ENCODE results near the gene KCNQ1OT1. TPM values are rescaled to one million over a fixed set of nuclear protein-coding genes. Genes with fewer than 3 reads are reported as not detected.

The KCNQ1OT1 gene
- total RNA-seq, 4 donors from 2014 or later: 6.3 to 8.0 (median 7.7) TPM

GRCh38 chr11:2651054-2651617 is 48.7 kb downstream of the KCNQ1OT1 start:
- Histone ChIP-seq H3K9me3 (peaks cover 0 to 99% (median 22%) of the 10 kb centered on the region in 4 donors), H3K36me3 (no peaks in the 10 kb centered on the region), H3K4me3 (no peak overlapping the region), H3K27me3 (no peaks in the 10 kb centered on the region), H3K27ac (no peak overlapping the region), H3K4me1 (peaks cover 0 to under 1% (median 0%) of the 10 kb centered on the region in 4 donors)
- TF ChIP-seq EP300 (IDR thresholded peaks at IDR 0.05) (no peak), CTCF (IDR thresholded peaks at IDR 0.05) (no peak), POLR2A (IDR thresholded peaks at IDR 0.05) (no peak)
- no peak for DNase-seq (ENCODE audit: low spot score in 2 of 2)
- 94 to 95% methylated on average over 4 of the region's 4 CpGs for WGBS, 2 donors

- TF ChIP-seq CTCF (IDR thresholded peaks at IDR 0.05): no peak
- TF ChIP-seq EP300 (IDR thresholded peaks at IDR 0.05): no peak
- TF ChIP-seq POLR2A (IDR thresholded peaks at IDR 0.05): no peak
- Histone ChIP-seq H3K27me3 (no peaks in the 10 kb centered on the region), H3K9me3 (peaks cover 0 to 100% (median 25%) of the 10 kb centered on the region in 4 donors), H3K36me3 (no peaks in the 10 kb centered on the region), H3K4me3 (no peak overlapping the region), H3K27ac (no peak overlapping the region), H3K4me1 (no peaks in the 10 kb centered on the region)
- DNase-seq (ENCODE audit: low spot score in 2 of 2): no peak
- WGBS, 2 donors: 96 to 98% methylated on average over 2 of the region's 2 CpGs
Measured at GRCh38 chr11:2650343-2650867, 49.4 kb downstream of the KCNQ1OT1 start.

GRCh38 chr11:2649848-2650247 is 49.9 kb downstream of the KCNQ1OT1 start:
- Histone ChIP-seq H3K9me3 (peaks cover 0 to 100% (median 28%) of the 10 kb centered on the region in 4 donors), H3K4me1 (no peaks in the 10 kb centered on the region), H3K27me3 (no peaks in the 10 kb centered on the region), H3K4me3 (no peak overlapping the region), H3K27ac (no peak overlapping the region), H3K36me3 (no peaks in the 10 kb centered on the region)
- no peak for TF ChIP-seq CTCF (IDR thresholded peaks at IDR 0.05)
- no peak for TF ChIP-seq POLR2A (IDR thresholded peaks at IDR 0.05)
- no peak for TF ChIP-seq EP300 (IDR thresholded peaks at IDR 0.05)
- WGBS, 2 donors: 96 to 97% methylated on average over 2 of the region's 2 CpGs
- no peak for DNase-seq (ENCODE audit: low spot score in 2 of 2)

- DNase-seq (ENCODE audit: low spot score in 2 of 2): no peak
- Histone ChIP-seq H3K4me3 (no peak overlapping the region), H3K36me3 (no peaks in the 10 kb centered on the region), H3K9me3 (peaks cover 0 to 100% (median 30%) of the 10 kb centered on the region in 4 donors), H3K27me3 (no peaks in the 10 kb centered on the region), H3K4me1 (no peaks in the 10 kb centered on the region), H3K27ac (no peak overlapping the region)
- TF ChIP-seq CTCF (IDR thresholded peaks at IDR 0.05): no peak
- TF ChIP-seq EP300 (IDR thresholded peaks at IDR 0.05): no peak
- TF ChIP-seq POLR2A (IDR thresholded peaks at IDR 0.05): no peak
Measured at GRCh38 chr11:2649400-2649799, 50.4 kb downstream of the KCNQ1OT1 start.

GRCh38 chr11:2647953-2648352 is 51.8 kb downstream of the KCNQ1OT1 start:
- WGBS, 2 donors: 93 to 96% methylated on average over 6 of the region's 6 CpGs
- no peak for DNase-seq (ENCODE audit: low spot score in 2 of 2)
- Histone ChIP-seq H3K4me1 (no peaks in the 10 kb centered on the region), H3K27me3 (no peaks in the 10 kb centered on the region), H3K27ac (no peak overlapping the region), H3K4me3 (no peak overlapping the region), H3K9me3 (peaks cover 6 to 100% (median 37%) of the 10 kb centered on the region in 4 donors), H3K36me3 (no peaks in the 10 kb centered on the region)
- TF ChIP-seq CTCF (IDR thresholded peaks at IDR 0.05): no peak
- TF ChIP-seq POLR2A (IDR thresholded peaks at IDR 0.05): no peak
- TF ChIP-seq EP300 (IDR thresholded peaks at IDR 0.05): no peak
